Fibroblast of lung (primary cell): ENCODE data around the gene GRIA1. TPM values are rescaled to one million over a fixed set of nuclear protein-coding genes. Genes with fewer than 3 reads are reported as not detected.

Source experiments
- DNase-seq, 2 donors: peaks; one replicate each; pipeline versions ENCODE4 v3.0.0 to v3.0.0-alpha.2; 2010; ENCODE audit warnings: low read depth in 2 of 2
- H2AFZ ChIP-seq: 2 replicates; pipeline ENCODE4 v1.5.1; 2012; ENCODE audit warnings: low read length, control low read depth, inconsistent platforms
- H3K27ac ChIP-seq: 2 replicates; pipeline ENCODE4 v1.5.1; 2011; ENCODE audit warnings: low read length, control low read depth; ENCODE audit not compliant: insufficient read depth
- H3K27me3 ChIP-seq: 2 replicates; pipeline ENCODE4 v1.5.1; 2011; ENCODE audit warnings: mild to moderate bottlenecking, low read length; ENCODE audit not compliant: control insufficient read depth, insufficient read depth
- H3K36me3 ChIP-seq: 2 replicates; pipeline ENCODE4 v1.5.1; 2011; ENCODE audit warnings: low read length; ENCODE audit not compliant: control insufficient read depth, insufficient read depth
- H3K4me1 ChIP-seq: 2 replicates; pipeline ENCODE4 v1.5.1; 2011; ENCODE audit warnings: low read length; ENCODE audit not compliant: control insufficient read depth, insufficient read depth; ENCODE audit errors: extremely low read depth
- H3K4me2 ChIP-seq: 2 replicates; pipeline ENCODE4 v1.5.1; 2011; ENCODE audit warnings: low read length, control low read depth; ENCODE audit not compliant: insufficient read depth; ENCODE audit errors: extremely low read depth
- H3K4me3 ChIP-seq, 4 experiments: fragments of 200-600 bp in 1 of 4; sonication (generic) in 1 of 4; replicated peaks in 1 of 4; 2 replicates each; pipeline ENCODE4 v1.5.1; 2011 to 2016; ENCODE audit warnings: low read length in 4 of 4, low read depth in 3 of 4, mild to moderate bottlenecking in 3 of 4, control low read depth in 2 of 4, inconsistent platforms in 1 of 4, mixed read lengths in 1 of 4; ENCODE audit not compliant: insufficient read depth in 1 of 4; ENCODE audit errors: control extremely low read depth in 1 of 4
- H3K79me2 ChIP-seq: 2 replicates; pipeline ENCODE4 v1.5.1; 2012; ENCODE audit warnings: mild to moderate bottlenecking, low read length, inconsistent platforms; ENCODE audit not compliant: control insufficient read depth, insufficient read depth
- H3K9ac ChIP-seq: 2 replicates; pipeline ENCODE4 v1.5.1; 2011; ENCODE audit warnings: mild to moderate bottlenecking, low read length, control low read depth; ENCODE audit not compliant: insufficient read depth
- H3K9me3 ChIP-seq: 2 replicates; pipeline ENCODE4 v1.5.1; 2012; ENCODE audit warnings: low read depth, low read length; ENCODE audit not compliant: control insufficient read depth, insufficient read depth
- H4K20me1 ChIP-seq: 2 replicates; pipeline ENCODE4 v1.5.1; 2011; ENCODE audit warnings: low read length; ENCODE audit not compliant: control insufficient read depth, insufficient read depth; ENCODE audit errors: extremely low read depth
- CTCF ChIP-seq, 2 donors: IDR thresholded peaks in 1 of 2; conservative IDR thresholded peaks in 1 of 2; 1 replicate in 1 of 2; 2 replicates in 1 of 2; pipeline ENCODE4 v1.5.1; 2011 to 2012; ENCODE audit warnings: low read length in 2 of 2, control low read depth in 1 of 2, inconsistent platforms in 1 of 2, low read depth in 1 of 2, mild to moderate bottlenecking in 1 of 2
- EZH2 ChIP-seq: IDR thresholded peaks from 2 replicates; pipeline ENCODE4 v1.5.1; 2012; ENCODE audit warnings: low read length, control low read depth, mild to moderate bottlenecking; ENCODE audit errors: missing control alignments
- polyA plus RNA-seq, 2 donors: library from polyadenylated mRNA; depleted of rRNA in 1 of 2; stranded (reverse) in 1 of 2; unstranded in 1 of 2; fragments of >200 nt; gene quantifications; 2 replicates each; pipeline ENCODE4 v1.2.1, GENCODE V29; 2011 to 2012; ENCODE audit warnings: missing spikeins in 1 of 2
- total RNA-seq: library from RNA; depleted of rRNA; stranded (reverse); fragments of >200 nt; gene quantifications from 2 replicates; pipeline ENCODE4 v1.2.1, GENCODE V29; 2014

GRIA1 gene
- total and polyA plus RNA-seq, 2 donors (not counting 1 experiment from before 2014, with no cell fraction given): 2.0 to 4.5 TPM

- Histone ChIP-seq H3K9ac (no peak overlapping the region), H3K27me3 (no peaks in the 10 kb centered on the region), H3K9me3 (no peaks in the 10 kb centered on the region), H3K4me1 (no peaks in the 10 kb centered on the region), H3K4me2 (no peak overlapping the region), H3K36me3 (no peaks in the 10 kb centered on the region), H3K27ac (no peak overlapping the region), H2AFZ (no peak overlapping the region), H3K4me3 (no peak overlapping the region), H4K20me1 (no peaks in the 10 kb centered on the region), H3K79me2 (no peaks in the 10 kb centered on the region)
- no peak for DNase-seq
- TF ChIP-seq EZH2: no peak
- no peak for TF ChIP-seq CTCF (conservative IDR thresholded peaks at IDR 0.05 in 1 of 2, IDR thresholded peaks at IDR 0.05 in 1 of 2; ENCODE audit: low read depth in 1 of 2, low read length in 2 of 2)
These were observed 211.8 kb downstream of the GRIA1 start for GRCh38 chr5:153702265-153702664.

GRCh38 chr5:153704110-153704509 lies 213.6 kb downstream of the GRIA1 start:
- Histone ChIP-seq H3K9ac (no peak overlapping the region), H3K4me2 (no peak overlapping the region), H3K4me1 (no peaks in the 10 kb centered on the region), H3K4me3 (no peak overlapping the region), H2AFZ (no peak overlapping the region), H3K27ac (no peak overlapping the region), H3K36me3 (no peaks in the 10 kb centered on the region), H3K9me3 (no peaks in the 10 kb centered on the region), H4K20me1 (no peaks in the 10 kb centered on the region), H3K27me3 (no peaks in the 10 kb centered on the region), H3K79me2 (no peaks in the 10 kb centered on the region)
- TF ChIP-seq CTCF (conservative IDR thresholded peaks at IDR 0.05 in 1 of 2, IDR thresholded peaks at IDR 0.05 in 1 of 2; ENCODE audit: low read depth in 1 of 2, low read length in 2 of 2): no peak
- no peak for TF ChIP-seq EZH2
- no peak for DNase-seq

- H2AFZ ChIP-seq: no peak overlapping the region
- no peaks in the 10 kb centered on the region for H3K9me3 ChIP-seq
- no peaks in the 10 kb centered on the region for H3K4me1 ChIP-seq
- H3K79me2 ChIP-seq: no peaks in the 10 kb centered on the region
- no peak overlapping the region for H3K4me3 ChIP-seq
- no peak for DNase-seq
- no peaks in the 10 kb centered on the region for H4K20me1 ChIP-seq
- H3K36me3 ChIP-seq: no peaks in the 10 kb centered on the region
- no peak overlapping the region for H3K4me2 ChIP-seq
- no peak overlapping the region for H3K27ac ChIP-seq
- no peak overlapping the region for H3K9ac ChIP-seq
- no peaks in the 10 kb centered on the region for H3K27me3 ChIP-seq
- TF ChIP-seq EZH2 (no peak), CTCF (conservative IDR thresholded peaks at IDR 0.05 in 1 of 2, IDR thresholded peaks at IDR 0.05 in 1 of 2; ENCODE audit: low read depth in 1 of 2, low read length in 2 of 2) (no peak)
These were observed 217.2 kb downstream of the GRIA1 start for GRCh38 chr5:153707626-153708025.
